IPS-NIHi11 (cell line): ENCODE measurements around the gene CALML3.

Experiments used
- DNase-seq: peaks from one replicate; pipeline ENCODE4 v3.0.0; 2012; ENCODE audit warnings: mixed read lengths, low spot score

CALML3 gene

GRCh38 chr10:5540080-5540479 lies 15.3 kb downstream of the CALML3 start:
- no peak for DNase-seq

- no peak for DNase-seq
These were observed 16.1 kb downstream of the CALML3 start for GRCh38 chr10:5540891-5541290.

- no peak for DNase-seq
These were observed 17.3 kb downstream of the CALML3 start for GRCh38 chr10:5542100-5542499.

GRCh38 chr10:5543623-5544022 lies 18.9 kb downstream of the CALML3 start:
- no peak for DNase-seq

GRCh38 chr10:5544216-5544805 lies 19.6 kb downstream of the CALML3 start:
- DNase-seq: no peak

GRCh38 chr10:5545011-5545410 lies 20.2 kb downstream of the CALML3 start:
- DNase-seq: no peak

GRCh38 chr10:5545426-5545777 lies 20.6 kb downstream of the CALML3 start:
- DNase-seq: no peak

- no peak for DNase-seq
These were observed 21.3 kb downstream of the CALML3 start for GRCh38 chr10:5545778-5546710.

GRCh38 chr10:5546891-5547680 lies 22.3 kb downstream of the CALML3 start:
- no peak for DNase-seq

- DNase-seq: no peak
These were observed 22.8 kb downstream of the CALML3 start for GRCh38 chr10:5547681-5547930.

GRCh38 chr10:5547931-5548660 lies 23.3 kb downstream of the CALML3 start:
- DNase-seq: no peak

- DNase-seq: no peak
These were observed 24.9 kb downstream of the CALML3 start for GRCh38 chr10:5549462-5550249.

GRCh38 chr10:5550250-5550545 lies 25.4 kb downstream of the CALML3 start:
- no peak for DNase-seq

GRCh38 chr10:5550621-5551530 lies 26.1 kb downstream of the CALML3 start:
- DNase-seq: no peak

GRCh38 chr10:5551531-5552375 lies 27.0 kb downstream of the CALML3 start:
- DNase-seq: no peak

GRCh38 chr10:5552376-5553321 lies 27.9 kb downstream of the CALML3 start:
- no peak for DNase-seq

- DNase-seq: no peak
These were observed 28.8 kb downstream of the CALML3 start for GRCh38 chr10:5553400-5554170.

GRCh38 chr10:5555021-5555510 lies 30.3 kb downstream of the CALML3 start:
- DNase-seq: no peak
